Ovary (tissue), 9 donors: Measurements from ENCODE around the gene ADGRE2. TPM values are rescaled to one million over a fixed set of nuclear protein-coding genes. Genes with fewer than 3 reads are reported as not detected.

Source experiments
- DNase-seq, 5 donors: peaks; one replicate each; pipeline ENCODE4 v3.0.0-alpha.2; 2019 to 2020
- H3K27ac ChIP-seq, 2 donors: fragments of 200-600 bp; one replicate each; pipeline versions ENCODE4 v1.5.1 to v1.8.0; 2019 to 2022
- H3K27me3 ChIP-seq: fragments of 200-600 bp; one replicate; pipeline ENCODE4 v1.8.0; 2022
- H3K36me3 ChIP-seq: fragments of 200-600 bp; sonication (generic); one replicate; pipeline ENCODE4 v1.5.1; 2019
- H3K4me1 ChIP-seq: one replicate; pipeline ENCODE4 v1.8.1; 2013; ENCODE audit warnings: mild to moderate bottlenecking, moderate library complexity; ENCODE audit not compliant: insufficient read depth
- H3K4me3 ChIP-seq: fragments of 200-600 bp; sonication (generic); one replicate; pipeline ENCODE4 v1.5.1; 2017
- H3K9me3 ChIP-seq, 2 donors: fragments of 200-600 bp in 1 of 2; sonication (generic) in 1 of 2; one replicate each; pipeline versions ENCODE4 v1.5.1 to v1.8.1; 2013 to 2019; ENCODE audit warnings: mild to moderate bottlenecking in 1 of 2, moderate library complexity in 1 of 2
- EP300 ChIP-seq: sonication (generic); formaldehyde crosslinking; IDR thresholded peaks from one replicate; pipeline ENCODE4 v1.6.1; 2017; ENCODE audit warnings: antibody characterized with exemption
- POLR2A ChIP-seq: fragments of 450-650 bp; IDR thresholded peaks from one replicate; pipeline ENCODE4 v1.6.1; 2017; ENCODE audit warnings: antibody characterized with exemption, mild to moderate bottlenecking, moderate library complexity
- WGBS, 3 donors: extraction: QIAGEN DNeasy Blood & Tissue Kit in 1 of 3; methylation state at CpG; one replicate each; pipeline versions ENCODE4 v1.1.5 to v1.1.7; 2013 to 2017; 5-methylcytosine and 5-hydroxymethylcytosine counted together
- intact Hi-C, 4 donors: fragments of 100-400 bp; cut with DNase I; formaldehyde crosslinking; loops; one replicate each; pipeline versions ENCODE4 v1.11.0 to v1.15.1; 2022 to 2023
- polyA plus RNA-seq, 2 donors: library from polyadenylated mRNA; stranded (reverse); fragments of 200-250 nt in 1 of 2; fragments of 350-450 nt in 1 of 2; fragmentation: Illumina TruSeq in 1 of 2; extraction: RNeasy Lipid Tissue Mini Kit (QIAGEN cat#74804) in 1 of 2; gene quantifications; one replicate each; pipeline ENCODE4 v1.2.3, GENCODE V29; 2013 to 2014
- total RNA-seq, 7 donors: library from RNA; depleted of rRNA in 2 of 7; stranded (reverse); fragments of >200 nt in 2 of 7; fragmentation: NEBNext Ultra II Directional in 3 of 7; extraction: Animal tissue kit (Norgen Biotek cat#: 25700) in 3 of 7; gene quantifications; one replicate each; pipeline versions ENCODE4 v1.1.0 to v1.2.4, GENCODE V29; 2016 to 2023
- TF ChIP-seq, protein P1 (sequence below), 3 donors: fragments of 450-650 bp in 2 of 3; fragments of 200-600 bp in 1 of 3; IDR thresholded peaks; one replicate each; pipeline versions ENCODE4 v1.5.1 to v1.8.0; 2016 to 2022; ENCODE audit warnings: antibody characterized with exemption in 3 of 3, mild to moderate bottlenecking in 1 of 3
- donor health status: DM: no; HTN: no; CAD: no; lungs with moderate emphysema.
- donor health status: DM: no; HTN: no; CAD: no.
- donor health status: Bipolar disorder and iron deficiency.
- donor health status: DM: yes; HTN: yes; CAD: no.
- donor health status: DM: no; HTN: no; CAD: no.
- donor health status: DM: yes; HTN: yes; CAD: no.

Gene ADGRE2
- total and polyA plus RNA-seq, 9 donors, result 0.24 to 4.2 (median 1.0) TPM

DNA sequence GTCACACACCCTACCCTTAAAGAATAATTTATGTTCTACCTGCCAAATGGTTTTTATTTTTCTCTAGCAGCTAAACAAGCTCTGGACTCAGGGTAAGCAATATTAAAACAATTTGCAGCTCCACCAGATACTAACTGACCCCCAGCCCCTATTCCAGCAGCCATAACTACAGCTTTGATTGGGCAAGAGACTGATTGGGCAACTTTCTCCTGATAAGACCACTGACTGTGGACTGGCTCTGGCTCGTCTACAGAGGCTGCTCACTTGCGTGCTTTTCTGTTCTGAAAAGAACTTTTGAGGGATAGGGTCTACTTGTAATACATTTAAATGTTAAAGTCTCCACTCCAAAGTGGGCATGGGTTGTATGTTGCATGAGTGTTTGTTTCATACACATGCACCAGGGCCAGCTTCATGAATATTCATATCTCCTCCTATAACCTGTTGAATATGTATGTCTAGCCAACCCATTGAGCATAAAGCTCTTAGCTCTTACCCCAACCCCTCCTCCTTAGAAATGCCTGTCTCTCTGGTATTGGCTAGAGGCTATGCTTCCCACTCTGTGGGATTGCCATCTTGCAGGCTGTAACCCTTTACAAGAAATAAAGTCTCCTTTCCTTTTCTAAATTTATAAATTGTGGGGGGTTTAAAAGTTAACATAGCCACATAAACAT, 36.8 kb upstream of the ADGRE2 start:
- TF ChIP-seq POLR2A, result no peak
- Histone ChIP-seq H3K4me3 (no peak overlapping the region), H3K4me1 (no peaks in the 10 kb centered on the region), H3K9me3 (no peaks in the 10 kb centered on the region), H3K36me3 (no peaks in the 10 kb centered on the region), H3K27me3 (no peaks in the 10 kb centered on the region), H3K27ac (no peak overlapping the region)
- DNase-seq, result no peak
- intact Hi-C loops, result no loop called here
- 47 to 48% (median 48%) methylated on average over 2 of the region's 2 CpGs for WGBS, 3 donors

DNA sequence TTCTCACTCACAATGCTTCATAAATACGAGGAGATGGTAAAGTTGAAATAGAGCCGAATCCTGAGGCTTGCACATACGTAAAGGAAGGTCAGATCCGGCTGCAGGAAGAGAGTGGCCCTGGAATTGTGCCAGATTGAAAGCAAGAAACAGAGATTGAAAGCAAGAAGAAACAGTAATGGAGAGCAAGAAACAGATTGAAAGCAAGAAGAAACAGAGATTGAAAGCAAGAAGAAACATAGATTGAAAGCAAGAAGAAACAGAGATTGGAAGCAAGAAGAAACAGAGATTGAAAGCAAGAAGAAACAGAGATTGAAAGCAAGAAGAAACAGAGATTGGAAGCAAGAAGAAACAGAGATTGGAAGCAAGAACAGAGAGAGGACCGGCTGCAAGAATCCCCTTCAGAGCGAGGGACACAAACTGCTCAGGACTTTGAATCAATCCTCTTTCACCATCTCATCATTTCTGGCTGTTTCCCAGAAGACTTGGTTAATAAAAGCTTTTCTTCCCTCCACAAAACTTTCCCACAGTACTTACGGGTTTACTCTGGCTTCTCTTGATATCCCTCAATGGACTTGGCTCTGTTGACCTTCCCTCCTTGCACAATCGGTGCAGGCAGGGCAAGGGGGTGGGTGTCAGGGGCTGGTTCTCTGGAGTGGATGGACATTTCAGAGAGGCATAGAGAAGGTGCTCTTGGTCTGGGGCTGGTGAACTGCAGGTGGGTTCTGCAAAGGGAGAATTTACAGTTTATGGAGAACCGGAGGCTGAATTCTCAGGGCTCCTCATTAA, 31.1 kb upstream of the ADGRE2 start:
- H3K4me1 ChIP-seq, result no peaks in the 10 kb centered on the region
- 50 to 51% (median 51%) methylated on average over 9 of the region's 9 CpGs for WGBS, 3 donors
- no peaks in the 10 kb centered on the region for H3K36me3 ChIP-seq
- intact Hi-C loops, result no loop called here
- TF ChIP-seq EP300 (no peak), POLR2A (no peak)
- TF ChIP-seq, protein P1, sequence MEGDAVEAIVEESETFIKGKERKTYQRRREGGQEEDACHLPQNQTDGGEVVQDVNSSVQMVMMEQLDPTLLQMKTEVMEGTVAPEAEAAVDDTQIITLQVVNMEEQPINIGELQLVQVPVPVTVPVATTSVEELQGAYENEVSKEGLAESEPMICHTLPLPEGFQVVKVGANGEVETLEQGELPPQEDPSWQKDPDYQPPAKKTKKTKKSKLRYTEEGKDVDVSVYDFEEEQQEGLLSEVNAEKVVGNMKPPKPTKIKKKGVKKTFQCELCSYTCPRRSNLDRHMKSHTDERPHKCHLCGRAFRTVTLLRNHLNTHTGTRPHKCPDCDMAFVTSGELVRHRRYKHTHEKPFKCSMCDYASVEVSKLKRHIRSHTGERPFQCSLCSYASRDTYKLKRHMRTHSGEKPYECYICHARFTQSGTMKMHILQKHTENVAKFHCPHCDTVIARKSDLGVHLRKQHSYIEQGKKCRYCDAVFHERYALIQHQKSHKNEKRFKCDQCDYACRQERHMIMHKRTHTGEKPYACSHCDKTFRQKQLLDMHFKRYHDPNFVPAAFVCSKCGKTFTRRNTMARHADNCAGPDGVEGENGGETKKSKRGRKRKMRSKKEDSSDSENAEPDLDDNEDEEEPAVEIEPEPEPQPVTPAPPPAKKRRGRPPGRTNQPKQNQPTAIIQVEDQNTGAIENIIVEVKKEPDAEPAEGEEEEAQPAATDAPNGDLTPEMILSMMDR (IDR thresholded peaks at IDR 0.05), result no peak
- no peak overlapping the region for H3K4me3 ChIP-seq
- no peak for DNase-seq
- no peaks in the 10 kb centered on the region for H3K27me3 ChIP-seq
- H3K27ac ChIP-seq, result no peak overlapping the region
- no peaks in the 10 kb centered on the region for H3K9me3 ChIP-seq

DNA sequence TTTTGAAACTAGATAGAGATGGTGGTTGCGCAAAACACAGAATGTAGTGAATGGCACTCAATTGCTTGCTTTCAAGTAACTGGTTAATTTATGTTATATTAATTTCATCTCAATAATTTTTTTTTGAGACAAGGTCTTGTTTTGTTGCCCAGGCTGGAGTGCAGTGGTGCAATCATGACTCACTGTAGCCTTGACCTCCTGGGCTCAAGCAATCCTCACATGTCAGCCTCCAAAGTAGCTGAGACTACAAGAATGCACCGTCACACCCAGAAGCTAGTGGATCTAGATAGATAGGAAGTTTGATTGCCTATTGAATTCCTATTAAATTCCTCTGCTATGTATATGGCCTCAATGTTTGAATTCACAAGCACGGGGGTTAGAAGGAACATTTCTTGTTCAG, 26.4 kb upstream of the ADGRE2 start:
- intact Hi-C loops, result no loop called here
- WGBS, 3 donors, result 72 to 77% (median 77%) methylated on average over 3 of the region's 3 CpGs
- no peak overlapping the region for H3K27ac ChIP-seq

DNA sequence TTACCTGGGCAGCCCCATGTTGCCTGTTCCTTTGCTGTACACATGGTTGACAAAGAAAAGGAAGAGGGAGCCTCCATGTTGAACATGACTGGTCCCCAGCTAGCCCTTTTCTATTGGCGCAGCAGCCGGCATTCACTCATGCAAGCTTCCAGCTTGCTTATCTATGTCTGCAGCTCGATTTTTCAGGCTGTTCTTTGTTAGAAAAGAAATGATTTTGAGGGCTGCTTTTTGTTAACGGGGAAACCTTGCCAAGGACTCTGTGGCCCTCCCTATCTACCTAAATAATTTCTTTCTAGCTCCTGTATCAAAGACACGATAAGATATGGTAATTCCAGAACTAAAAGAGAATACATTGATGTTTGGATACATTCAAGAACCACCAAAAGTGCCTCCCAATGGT, 20.4 kb upstream of the ADGRE2 start:
- intact Hi-C loops, result no loop called here
- no peak for DNase-seq

More for the DNA sequence above, 26.4 kb upstream of the ADGRE2 start:
- H3K9me3 ChIP-seq, result no peaks in the 10 kb centered on the region
- no peak for DNase-seq
- no peak overlapping the region for H3K4me3 ChIP-seq
- no peaks in the 10 kb centered on the region for H3K36me3 ChIP-seq
- no peaks in the 10 kb centered on the region for H3K4me1 ChIP-seq
- TF ChIP-seq, protein P1 (IDR thresholded peaks at IDR 0.05), result no peak
- TF ChIP-seq POLR2A (no peak), EP300 (no peak)
- no peaks in the 10 kb centered on the region for H3K27me3 ChIP-seq

More for the DNA sequence above, 20.4 kb upstream of the ADGRE2 start:
- Histone ChIP-seq H3K36me3 (no peaks in the 10 kb centered on the region), H3K27ac (no peak overlapping the region), H3K9me3 (no peaks in the 10 kb centered on the region), H3K4me3 (no peak overlapping the region), H3K4me1 (no peaks in the 10 kb centered on the region), H3K27me3 (no peaks in the 10 kb centered on the region)
- 69 to 80% (median 74%) methylated on average over 5 of the region's 5 CpGs for WGBS, 3 donors
- no peak for TF ChIP-seq EP300
- no peak for TF ChIP-seq POLR2A
- TF ChIP-seq, protein P1 (IDR thresholded peaks at IDR 0.05), result no peak
